HG03025 (cell line): Measurements from ENCODE around the gene SEMA5A.

Source experiments
- ATAC-seq: cut with Tn5 transposase; IDR thresholded peaks from one replicate; pipeline ENCODE4 v1.9.1; 2021; ENCODE audit warnings: mild to moderate bottlenecking, moderate library complexity; ENCODE audit not compliant: unreplicated experiment, low FRiP score

SEMA5A gene

GRCh38 chr5:9297134-9297533, 248.7 kb downstream of the SEMA5A start:
- no peak for ATAC-seq

- no peak for ATAC-seq
Measured at GRCh38 chr5:9295466-9295801, 250.4 kb downstream of the SEMA5A start.

- ATAC-seq, result no peak
Measured at GRCh38 chr5:9294793-9295465, 250.9 kb downstream of the SEMA5A start.

GRCh38 chr5:9288234-9288633, 257.6 kb downstream of the SEMA5A start:
- no peak for ATAC-seq

- no peak for ATAC-seq
Measured at GRCh38 chr5:9284781-9285307, 261.0 kb downstream of the SEMA5A start.

GRCh38 chr5:9284272-9284671, 261.6 kb downstream of the SEMA5A start:
- ATAC-seq, result no peak

GRCh38 chr5:9283473-9283872, 262.4 kb downstream of the SEMA5A start:
- ATAC-seq, result no peak

- ATAC-seq, result no peak
Measured at GRCh38 chr5:9283021-9283420, 262.9 kb downstream of the SEMA5A start.

GRCh38 chr5:9282211-9282610, 263.7 kb downstream of the SEMA5A start:
- no peak for ATAC-seq

GRCh38 chr5:9279774-9280173, 266.1 kb downstream of the SEMA5A start:
- no peak for ATAC-seq

- ATAC-seq, result no peak
Measured at GRCh38 chr5:9278921-9279603, 266.8 kb downstream of the SEMA5A start.

- no peak for ATAC-seq
Measured at GRCh38 chr5:9269014-9269413, 276.9 kb downstream of the SEMA5A start.

GRCh38 chr5:9268226-9268625, 277.6 kb downstream of the SEMA5A start:
- ATAC-seq, result no peak

GRCh38 chr5:9265441-9266287, 280.2 kb downstream of the SEMA5A start:
- ATAC-seq, result no peak

GRCh38 chr5:9264301-9264700, 281.6 kb downstream of the SEMA5A start:
- ATAC-seq, result no peak

- no peak for ATAC-seq
Measured at GRCh38 chr5:9263656-9264055, 282.2 kb downstream of the SEMA5A start.

- ATAC-seq, result no peak
Measured at GRCh38 chr5:9251379-9251980, 294.4 kb downstream of the SEMA5A start.

GRCh38 chr5:9249231-9249630, 296.6 kb downstream of the SEMA5A start:
- ATAC-seq, result no peak

- ATAC-seq, result no peak
Measured at GRCh38 chr5:9245071-9245470, 300.8 kb downstream of the SEMA5A start.

- no peak for ATAC-seq
Measured at GRCh38 chr5:9244417-9244816, 301.5 kb downstream of the SEMA5A start.
